ENCODE data around the gene CRYBB3.
"Not testable (repeated sequence)": the region's sequence is repeated elsewhere in the genome, so short reads cannot be mapped to it uniquely, and the experiment has no call there.

CRYBB3 gene

GRCh38 chr22:25197340-25197739 lies 2.3 kb upstream of the CRYBB3 start:
- H3K27ac ChIP-seq, result no peak overlapping the region
- no peaks in the 10 kb centered on the region for H3K36me3 ChIP-seq (ENCODE audit: insufficient read depth, low read length)
- TF ChIP-seq FOXP2 (optimal IDR thresholded peaks at IDR 0.05; ENCODE audit: control extremely low read depth, extremely low read length, insufficient read depth) (no peak), EZH2 (IDR thresholded peaks at IDR 0.05) (no peak)
- no peak for DNase-seq (ENCODE audit: low read depth, low spot score)
- H3K9ac ChIP-seq (ENCODE audit: insufficient read length), result no peak overlapping the region
- H3K4me3 ChIP-seq, result no peak overlapping the region
- H3K9me3 ChIP-seq (ENCODE audit: low read depth, low read length), result no peaks in the 10 kb centered on the region

DNA sequence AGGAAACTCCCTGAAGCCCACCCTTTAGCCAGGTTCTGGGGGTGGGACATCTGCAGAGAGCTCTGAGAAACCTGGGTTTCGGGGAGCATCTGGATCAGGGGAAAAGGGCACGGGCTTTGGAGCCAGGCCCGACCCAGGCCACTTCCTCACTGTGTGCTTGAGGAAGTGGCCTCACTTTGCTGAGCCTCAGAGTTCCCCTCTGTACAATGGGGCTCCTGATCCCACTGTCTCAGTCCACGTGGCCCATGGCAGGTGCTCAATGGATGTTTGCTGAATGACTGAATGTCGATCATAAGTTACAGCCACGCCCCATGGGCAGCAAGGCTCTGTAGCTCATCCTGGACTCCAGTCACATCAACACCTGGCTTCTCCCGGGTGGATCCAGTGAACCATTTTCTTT lies 1.3 kb downstream of the CRYBB3 start:
- Histone ChIP-seq H3K36me3 (ENCODE audit: insufficient read depth, low read length) (no peaks in the 10 kb centered on the region), H3K27ac (no peak overlapping the region), H3K4me3 (no peak overlapping the region), H3K9ac (ENCODE audit: insufficient read length) (no peak overlapping the region), H3K9me3 (ENCODE audit: low read depth, low read length) (no peaks in the 10 kb centered on the region)
- DNase-seq (ENCODE audit: low read depth, low spot score), result no peak
- TF ChIP-seq FOXP2 (optimal IDR thresholded peaks at IDR 0.05; ENCODE audit: control extremely low read depth, extremely low read length, insufficient read depth), result no peak
- no peak for TF ChIP-seq POLR2AphosphoS5 (IDR thresholded peaks at IDR 0.05; ENCODE audit: borderline replicate concordance, low read depth, low read length)
- no peak for TF ChIP-seq EZH2 (IDR thresholded peaks at IDR 0.05)

GRCh38 chr22:25201557-25202273 lies 2.1 kb downstream of the CRYBB3 start:
- no peak for DNase-seq (ENCODE audit: low read depth, low spot score)
- Histone ChIP-seq H3K9me3 (ENCODE audit: low read depth, low read length) (no peaks in the 10 kb centered on the region), H3K27ac (no peak overlapping the region), H3K9ac (ENCODE audit: insufficient read length) (no peak overlapping the region), H3K36me3 (ENCODE audit: insufficient read depth, low read length) (no peaks in the 10 kb centered on the region), H3K4me3 (no peak overlapping the region)
- TF ChIP-seq POLR2AphosphoS5 (IDR thresholded peaks at IDR 0.05; ENCODE audit: borderline replicate concordance, low read depth, low read length), result no peak
- TF ChIP-seq EZH2 (IDR thresholded peaks at IDR 0.05), result no peak
- no peak for TF ChIP-seq FOXP2 (optimal IDR thresholded peaks at IDR 0.05; ENCODE audit: control extremely low read depth, extremely low read length, insufficient read depth)

DNA sequence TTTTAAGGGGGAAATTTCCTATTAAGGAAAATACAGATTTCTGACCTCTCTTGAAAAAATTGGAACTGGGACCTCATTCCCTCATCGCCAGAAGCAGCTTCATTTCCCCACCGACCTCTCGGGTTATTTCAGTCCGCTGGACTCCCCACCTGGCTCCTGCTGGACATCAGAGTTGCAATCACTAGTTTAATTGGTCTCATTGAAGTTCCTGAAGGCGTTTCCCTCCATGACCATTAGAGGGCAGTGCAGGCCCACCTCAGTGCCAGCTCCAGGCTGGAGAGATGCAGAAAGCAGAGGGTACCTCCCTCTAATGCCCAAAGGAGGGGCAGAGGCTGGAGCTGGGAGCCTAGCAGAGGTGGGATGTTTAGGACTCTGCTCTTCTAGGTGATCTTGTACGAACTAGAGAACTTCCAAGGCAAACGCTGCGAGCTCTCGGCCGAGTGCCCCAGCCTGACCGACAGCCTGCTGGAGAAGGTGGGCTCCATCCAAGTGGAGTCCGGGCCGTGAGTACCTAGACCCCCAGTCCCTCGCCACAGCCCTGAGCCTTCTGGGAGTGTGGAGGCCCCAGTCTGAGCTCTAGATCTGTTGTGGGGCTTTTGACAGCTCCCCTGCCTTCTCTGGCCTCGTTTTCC lies 2.7 kb downstream of the CRYBB3 start:
- Histone ChIP-seq H3K36me3 (ENCODE audit: insufficient read depth, low read length) (no peaks in the 10 kb centered on the region), H3K9me3 (ENCODE audit: low read depth, low read length) (no peaks in the 10 kb centered on the region), H3K4me3 (no peak overlapping the region), H3K9ac (ENCODE audit: insufficient read length) (no peak overlapping the region), H3K27ac (no peak overlapping the region)
- DNase-seq (ENCODE audit: low read depth, low spot score), result no peak
- TF ChIP-seq POLR2AphosphoS5 (IDR thresholded peaks at IDR 0.05; ENCODE audit: borderline replicate concordance, low read depth, low read length) (no peak), EZH2 (IDR thresholded peaks at IDR 0.05) (no peak), FOXP2 (optimal IDR thresholded peaks at IDR 0.05; ENCODE audit: control extremely low read depth, extremely low read length, insufficient read depth) (no peak)

DNA sequence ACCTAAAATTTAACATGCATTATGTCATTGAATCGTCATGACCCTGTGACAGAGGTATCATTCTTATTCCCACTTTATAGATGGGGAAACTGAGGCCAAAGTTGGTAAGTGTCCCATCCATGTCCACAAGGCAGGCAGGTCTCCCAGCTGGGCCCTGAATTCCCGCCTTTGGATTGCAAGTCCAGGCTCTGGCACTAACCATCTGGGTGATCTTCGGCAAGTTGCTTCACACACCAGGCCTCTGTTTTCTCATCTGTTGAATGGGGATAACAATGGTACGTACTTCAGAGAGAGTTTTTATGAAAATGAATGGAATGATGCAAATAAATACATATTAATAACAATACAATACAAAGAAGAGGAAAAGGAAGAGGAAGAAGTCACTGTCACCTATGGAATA lies 3.4 kb downstream of the CRYBB3 start:
- no peaks in the 10 kb centered on the region for H3K36me3 ChIP-seq (ENCODE audit: insufficient read depth, low read length)
- DNase-seq (ENCODE audit: low read depth, low spot score), result no peak

GRCh38 chr22:25204547-25204946 lies 4.9 kb downstream of the CRYBB3 start:
- H3K9me3 ChIP-seq (ENCODE audit: low read depth, low read length); DNase-seq (ENCODE audit: low read depth, low spot score); H3K36me3 ChIP-seq (ENCODE audit: insufficient read depth, low read length); H3K27ac ChIP-seq; H3K9ac ChIP-seq (ENCODE audit: insufficient read length); H3K4me3 ChIP-seq: not testable (repeated sequence)

More for the DNA sequence above, 3.4 kb downstream of the CRYBB3 start:
- Histone ChIP-seq H3K9me3 (ENCODE audit: low read depth, low read length) (no peaks in the 10 kb centered on the region), H3K9ac (ENCODE audit: insufficient read length) (no peak overlapping the region), H3K27ac (no peak overlapping the region), H3K4me3 (no peak overlapping the region)
- TF ChIP-seq FOXP2 (optimal IDR thresholded peaks at IDR 0.05; ENCODE audit: control extremely low read depth, extremely low read length, insufficient read depth), result no peak
- no peak for TF ChIP-seq EZH2 (IDR thresholded peaks at IDR 0.05)

DNA sequence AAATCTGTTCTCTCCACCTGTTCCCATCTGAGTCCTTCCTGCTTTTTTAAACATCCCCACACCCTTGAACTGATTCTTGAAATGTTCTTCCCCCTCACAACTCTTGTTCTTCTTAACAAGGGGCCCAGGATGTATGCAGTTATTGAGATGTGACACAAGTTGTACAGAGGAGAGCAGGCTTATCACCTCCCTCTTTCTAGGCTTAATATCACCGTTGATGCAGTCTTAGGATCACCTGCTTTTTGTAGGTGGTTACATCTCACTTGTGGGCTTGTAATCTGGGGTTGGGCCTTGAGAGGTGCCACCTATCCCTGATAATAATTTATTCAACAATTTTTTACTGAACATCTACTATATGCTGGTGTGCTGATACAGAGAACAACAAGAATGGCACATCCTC lies 6.2 kb downstream of the CRYBB3 start:
- H3K9ac ChIP-seq (ENCODE audit: insufficient read length), result no peak overlapping the region
- H3K4me3 ChIP-seq, result no peak overlapping the region
- H3K36me3 ChIP-seq (ENCODE audit: insufficient read depth, low read length), result no peaks in the 10 kb centered on the region
- H3K27ac ChIP-seq, result no peak overlapping the region
- TF ChIP-seq FOXP2 (optimal IDR thresholded peaks at IDR 0.05; ENCODE audit: control extremely low read depth, extremely low read length, insufficient read depth) (no peak), EZH2 (IDR thresholded peaks at IDR 0.05) (no peak), POLR2AphosphoS5 (IDR thresholded peaks at IDR 0.05; ENCODE audit: borderline replicate concordance, low read depth, low read length) (no peak)
- no peak for DNase-seq (ENCODE audit: low read depth, low spot score)
- no peaks in the 10 kb centered on the region for H3K9me3 ChIP-seq (ENCODE audit: low read depth, low read length)

- DNase-seq (ENCODE audit: low read depth, low spot score), result no peak
- TF ChIP-seq EZH2 (IDR thresholded peaks at IDR 0.05) (no peak), POLR2AphosphoS5 (IDR thresholded peaks at IDR 0.05; ENCODE audit: borderline replicate concordance, low read depth, low read length) (no peak), FOXP2 (optimal IDR thresholded peaks at IDR 0.05; ENCODE audit: control extremely low read depth, extremely low read length, insufficient read depth) (no peak)
- Histone ChIP-seq H3K9me3 (ENCODE audit: low read depth, low read length) (no peaks in the 10 kb centered on the region), H3K9ac (ENCODE audit: insufficient read length) (no peak overlapping the region), H3K27ac (no peak overlapping the region), H3K4me3 (no peak overlapping the region), H3K36me3 (ENCODE audit: insufficient read depth, low read length) (no peaks in the 10 kb centered on the region)
Observed at GRCh38 chr22:25206998-25207397, 7.3 kb downstream of the CRYBB3 start.
